ENCODE measurements around the gene MED15. TPM values are rescaled to one million over a fixed set of nuclear protein-coding genes. Genes with fewer than 3 reads are reported as not detected.
A peak's percentile ranks its signal among the peaks of the same experiment; 100 is the strongest.

MED15 gene
- total RNA-seq, 1 donor from 2014 or later, result 20.5 TPM

DNA sequence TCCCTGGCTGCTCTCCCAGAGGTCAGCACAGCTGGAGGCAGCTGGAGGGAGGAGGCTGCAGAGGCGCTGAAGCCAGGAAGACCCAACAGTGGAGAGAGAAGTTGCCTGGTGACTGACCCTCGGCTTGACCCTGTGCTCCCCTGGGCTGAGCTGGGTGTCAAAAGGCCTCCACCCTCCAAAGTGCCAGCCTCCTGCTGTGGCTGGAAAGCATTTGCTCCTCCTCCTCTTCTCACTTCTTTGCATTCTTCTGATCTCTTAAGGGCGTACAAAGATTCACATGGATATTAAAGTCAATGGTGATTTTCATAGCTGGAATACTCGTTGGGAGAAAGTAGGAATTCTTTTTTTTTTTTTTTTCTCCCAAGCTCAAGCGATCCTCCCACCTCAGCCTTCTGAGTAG is 91.7 kb downstream of the MED15 start:
- DNase-seq (ENCODE audit: low read depth) (no peak), FAIRE-seq (no peak)
- no peaks in the 10 kb centered on the region for H3K27me3 ChIP-seq (ENCODE audit: control insufficient read depth, insufficient read depth, low read length)

DNA sequence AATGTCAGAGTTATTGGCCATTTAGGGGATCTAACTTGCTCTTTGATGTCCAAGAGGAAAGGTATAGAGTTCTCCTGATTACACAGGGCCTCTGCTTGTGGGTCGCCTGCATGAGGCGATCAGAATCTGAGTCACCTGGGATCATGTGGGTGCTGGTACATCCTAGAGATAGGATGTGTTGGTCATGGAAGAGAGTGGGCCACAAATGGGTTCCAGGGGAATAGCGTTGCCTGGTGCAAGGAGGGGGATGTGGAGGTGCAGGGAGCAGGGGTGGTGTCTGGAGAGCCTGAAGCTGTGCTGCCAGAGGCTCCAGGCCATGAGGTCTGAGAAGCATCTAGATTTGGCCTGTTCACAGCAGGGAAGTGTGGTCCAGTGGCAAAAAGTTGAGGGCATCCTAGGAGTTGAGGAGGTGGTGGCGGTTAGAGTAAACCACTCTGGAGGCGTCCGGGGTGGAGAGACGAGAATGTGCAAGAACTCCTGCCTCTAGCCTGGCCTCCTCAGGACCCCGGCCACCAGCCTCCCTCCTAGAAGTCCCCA is 92.8 kb downstream of the MED15 start:
- peak; percentile 36 for FAIRE-seq
- Histone ChIP-seq H3K36me3 (ENCODE audit: control insufficient read depth, insufficient read depth, low read length) (no peaks in the 10 kb centered on the region), H3K27me3 (ENCODE audit: control insufficient read depth, insufficient read depth, low read length) (no peaks in the 10 kb centered on the region), H3K4me3 (ENCODE audit: low read depth, low read length) (no peak overlapping the region)
- DNase-seq (ENCODE audit: low read depth), result peak; percentile 5
- TF ChIP-seq, protein P1, sequence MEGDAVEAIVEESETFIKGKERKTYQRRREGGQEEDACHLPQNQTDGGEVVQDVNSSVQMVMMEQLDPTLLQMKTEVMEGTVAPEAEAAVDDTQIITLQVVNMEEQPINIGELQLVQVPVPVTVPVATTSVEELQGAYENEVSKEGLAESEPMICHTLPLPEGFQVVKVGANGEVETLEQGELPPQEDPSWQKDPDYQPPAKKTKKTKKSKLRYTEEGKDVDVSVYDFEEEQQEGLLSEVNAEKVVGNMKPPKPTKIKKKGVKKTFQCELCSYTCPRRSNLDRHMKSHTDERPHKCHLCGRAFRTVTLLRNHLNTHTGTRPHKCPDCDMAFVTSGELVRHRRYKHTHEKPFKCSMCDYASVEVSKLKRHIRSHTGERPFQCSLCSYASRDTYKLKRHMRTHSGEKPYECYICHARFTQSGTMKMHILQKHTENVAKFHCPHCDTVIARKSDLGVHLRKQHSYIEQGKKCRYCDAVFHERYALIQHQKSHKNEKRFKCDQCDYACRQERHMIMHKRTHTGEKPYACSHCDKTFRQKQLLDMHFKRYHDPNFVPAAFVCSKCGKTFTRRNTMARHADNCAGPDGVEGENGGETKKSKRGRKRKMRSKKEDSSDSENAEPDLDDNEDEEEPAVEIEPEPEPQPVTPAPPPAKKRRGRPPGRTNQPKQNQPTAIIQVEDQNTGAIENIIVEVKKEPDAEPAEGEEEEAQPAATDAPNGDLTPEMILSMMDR (IDR thresholded peaks at IDR 0.05; ENCODE audit: insufficient read depth, low read length, severe bottlenecking), result no peak

More for the DNA sequence above, 91.7 kb downstream of the MED15 start:
- Histone ChIP-seq H3K36me3 (ENCODE audit: control insufficient read depth, insufficient read depth, low read length) (no peaks in the 10 kb centered on the region), H3K4me3 (ENCODE audit: low read depth, low read length) (no peak overlapping the region)
- TF ChIP-seq, protein P1 (IDR thresholded peaks at IDR 0.05; ENCODE audit: insufficient read depth, low read length, severe bottlenecking), result no peak

DNA sequence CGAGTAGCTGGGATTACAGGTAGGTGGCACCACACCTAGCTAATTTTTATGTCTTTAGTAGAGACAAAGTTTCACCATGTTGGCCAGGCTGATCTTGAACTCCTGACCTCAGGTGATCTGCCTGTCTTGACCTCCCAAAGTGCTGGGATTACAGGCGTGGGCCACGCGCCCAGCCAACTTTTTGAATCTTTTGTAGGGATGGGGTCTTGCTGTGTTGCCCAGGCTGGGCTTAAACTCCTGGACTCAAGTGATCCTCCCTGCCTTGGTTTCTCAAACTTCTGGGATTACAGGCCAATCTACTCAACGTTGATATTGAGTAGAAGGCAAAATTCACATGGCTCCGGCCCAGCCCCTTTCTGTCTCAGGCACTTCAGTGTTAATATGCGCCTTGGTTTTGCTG is 93.9 kb downstream of the MED15 start:
- Histone ChIP-seq H3K27me3 (ENCODE audit: control insufficient read depth, insufficient read depth, low read length) (no peaks in the 10 kb centered on the region), H3K36me3 (ENCODE audit: control insufficient read depth, insufficient read depth, low read length) (no peaks in the 10 kb centered on the region), H3K4me3 (ENCODE audit: low read depth, low read length) (no peak overlapping the region)
- FAIRE-seq (no peak), DNase-seq (ENCODE audit: low read depth) (no peak)
- TF ChIP-seq, protein P1 (IDR thresholded peaks at IDR 0.05; ENCODE audit: insufficient read depth, low read length, severe bottlenecking), result no peak

DNA sequence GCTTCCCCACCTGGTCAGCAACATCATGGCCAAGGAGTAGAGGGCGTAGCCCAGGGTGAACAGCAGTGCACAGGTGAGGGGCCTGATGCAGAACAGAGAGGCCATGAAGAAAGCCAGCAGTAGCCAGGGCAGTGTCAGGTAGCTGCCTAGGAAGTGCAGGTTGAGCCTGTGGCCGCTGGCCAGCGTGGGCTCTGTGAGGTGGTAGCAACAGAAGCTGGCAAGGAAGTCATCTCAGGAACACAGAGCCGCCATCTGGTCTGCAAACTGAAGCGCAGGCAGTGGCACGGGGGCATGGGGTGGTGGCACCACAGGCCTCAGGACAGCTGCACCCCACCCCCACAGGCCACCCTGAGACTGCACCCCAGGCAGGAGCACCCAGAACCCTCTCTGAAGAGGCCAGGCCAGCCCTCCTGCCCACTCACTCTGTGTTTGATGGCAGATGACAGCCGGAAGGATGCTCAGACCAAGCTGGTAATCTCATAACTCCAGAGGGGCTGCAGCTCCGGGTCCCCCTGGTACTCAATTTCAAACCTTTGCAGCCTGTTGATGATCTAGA is 95.3 kb downstream of the MED15 start:
- no peaks in the 10 kb centered on the region for H3K36me3 ChIP-seq (ENCODE audit: control insufficient read depth, insufficient read depth, low read length)
- TF ChIP-seq, protein P1 (IDR thresholded peaks at IDR 0.05; ENCODE audit: insufficient read depth, low read length, severe bottlenecking), result no peak
- DNase-seq (ENCODE audit: low read depth), result no peak
- H3K4me3 ChIP-seq (ENCODE audit: low read depth, low read length), result no peak overlapping the region
- no peaks in the 10 kb centered on the region for H3K27me3 ChIP-seq (ENCODE audit: control insufficient read depth, insufficient read depth, low read length)
- FAIRE-seq, result peak; percentile 47

DNA sequence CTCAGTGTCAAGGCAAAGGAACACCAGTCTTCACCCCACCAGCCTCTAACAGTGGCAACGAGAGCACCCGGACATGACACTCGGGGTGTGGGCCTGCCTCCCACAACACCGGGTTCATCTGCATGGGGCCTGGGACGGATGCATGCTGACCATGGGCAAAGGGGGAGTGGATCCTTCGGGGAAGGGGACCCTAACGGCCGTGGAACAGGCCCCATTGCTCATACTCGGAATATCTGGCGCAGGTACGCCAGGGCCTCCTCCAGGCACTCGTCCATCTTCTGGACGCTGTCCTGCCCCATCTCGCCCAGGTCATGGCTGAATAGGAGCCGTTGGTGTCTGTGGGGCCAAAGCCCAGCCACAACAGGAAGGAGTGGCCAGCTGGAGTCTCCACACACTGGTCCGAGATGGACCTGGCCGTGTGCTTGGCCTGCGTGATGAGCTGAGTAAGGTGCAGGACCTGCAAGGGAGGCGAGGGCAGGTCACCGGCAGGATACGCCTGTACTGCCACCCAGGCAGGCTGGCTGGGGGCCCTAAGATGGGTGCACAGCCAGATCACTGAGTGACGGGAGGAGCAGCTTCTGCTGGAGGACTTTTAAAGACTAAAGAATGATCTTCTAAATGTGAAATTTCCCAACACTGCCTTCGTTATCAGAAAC is 96.8 kb downstream of the MED15 start:
- TF ChIP-seq, protein P1 (IDR thresholded peaks at IDR 0.05; ENCODE audit: insufficient read depth, low read length, severe bottlenecking), result no peak

More for the DNA sequence above, 96.8 kb downstream of the MED15 start:
- Histone ChIP-seq H3K36me3 (ENCODE audit: control insufficient read depth, insufficient read depth, low read length) (no peaks in the 10 kb centered on the region), H3K4me3 (ENCODE audit: low read depth, low read length) (no peak overlapping the region), H3K27me3 (ENCODE audit: control insufficient read depth, insufficient read depth, low read length) (no peaks in the 10 kb centered on the region)
- FAIRE-seq (no peak), DNase-seq (ENCODE audit: low read depth) (no peak)

Measured in bronchial epithelial cell (primary cell).